GM15510 (cell line): ENCODE measurements around the gene PTPA.

Source experiments
- POLR2A ChIP-seq: IDR thresholded peaks from 3 replicates; pipeline ENCODE4 v1.6.1; 2011; ENCODE audit warnings: borderline replicate concordance; ENCODE audit not compliant: insufficient read length; ENCODE audit errors: extremely low read depth

PTPA gene

DNA sequence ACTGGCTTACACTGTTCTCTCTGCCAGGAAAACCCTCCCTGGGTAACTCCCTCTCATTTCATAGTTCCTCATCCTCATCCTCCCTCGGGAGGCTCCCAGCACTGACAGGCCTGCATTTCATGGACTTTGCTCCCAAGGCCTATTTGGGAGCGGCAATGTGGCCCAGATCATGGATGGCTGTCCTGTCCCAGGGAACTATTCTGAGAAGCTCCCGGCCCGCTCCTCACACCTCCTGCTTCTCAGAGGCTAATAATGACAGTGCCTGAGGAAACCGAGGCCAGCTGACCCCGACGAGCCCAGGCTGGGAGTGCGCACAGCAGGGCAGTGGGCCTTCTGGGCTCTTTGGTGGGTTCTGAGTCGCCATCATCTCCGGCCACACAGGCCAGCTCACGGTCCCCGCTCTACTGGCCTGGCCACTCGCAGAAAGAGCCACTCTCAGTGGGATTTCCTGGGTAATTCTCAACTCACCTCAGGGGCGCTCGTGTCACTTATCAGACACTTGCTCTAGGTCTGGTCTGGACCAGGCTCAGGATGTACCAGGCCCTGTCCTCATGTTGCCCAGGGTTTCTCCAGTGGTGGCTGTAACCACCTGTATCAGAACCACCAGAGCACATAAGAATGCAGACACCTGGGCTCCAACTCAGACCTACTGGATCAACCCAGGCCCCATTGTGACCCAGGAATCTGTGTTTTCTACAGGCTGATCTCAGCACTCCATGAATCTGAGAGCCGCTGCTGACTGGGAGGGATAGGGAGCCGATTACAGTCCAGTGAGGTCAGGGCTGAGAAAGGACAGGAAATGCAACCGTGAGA is 32.3 kb upstream of the PTPA start:
- TF ChIP-seq POLR2A: no peak

GRCh38 chr9:129079829-129080228 is 31.4 kb upstream of the PTPA start:
- no peak for TF ChIP-seq POLR2A

GRCh38 chr9:129080298-129080600 is 31.0 kb upstream of the PTPA start:
- TF ChIP-seq POLR2A: no peak

- peak; percentile 78 for TF ChIP-seq POLR2A
Measured at GRCh38 chr9:129080601-129081387, 30.4 kb upstream of the PTPA start, which contains the start of gene DOLPP1. DOLPP1 (plus strand) TSS chr9:129081111; CDS start chr9:129081132, 21 bp downstream.

DNA sequence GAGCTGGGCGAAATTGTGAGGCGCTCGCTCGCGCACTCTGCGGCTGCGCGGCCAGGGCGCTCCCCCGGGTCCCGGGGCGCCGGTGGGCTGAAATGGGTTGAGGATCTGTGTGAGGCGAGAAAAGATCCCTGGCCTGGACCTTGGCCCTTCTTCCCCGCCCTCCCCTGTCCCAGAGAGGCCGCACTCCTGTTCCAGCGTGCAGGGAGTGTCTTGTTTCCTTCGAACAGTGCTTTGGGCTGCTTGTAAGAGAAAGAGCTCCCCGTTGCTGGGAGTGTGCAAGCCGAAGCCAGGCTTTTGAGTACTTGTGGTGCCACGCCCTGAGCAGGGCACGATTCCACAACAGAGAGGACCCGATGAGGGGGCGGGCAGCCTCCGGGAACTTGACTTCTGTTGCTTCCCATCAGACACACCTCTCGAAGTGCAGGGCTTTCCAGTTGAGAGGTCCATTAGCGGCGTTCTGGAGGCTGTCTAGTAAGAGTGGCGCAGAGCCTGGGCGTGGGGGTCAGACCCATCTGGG is 29.8 kb upstream of the PTPA start:
- peak; percentile 37 for TF ChIP-seq POLR2A

GRCh38 chr9:129084087-129084486 is 27.1 kb upstream of the PTPA start:
- TF ChIP-seq POLR2A: no peak

DNA sequence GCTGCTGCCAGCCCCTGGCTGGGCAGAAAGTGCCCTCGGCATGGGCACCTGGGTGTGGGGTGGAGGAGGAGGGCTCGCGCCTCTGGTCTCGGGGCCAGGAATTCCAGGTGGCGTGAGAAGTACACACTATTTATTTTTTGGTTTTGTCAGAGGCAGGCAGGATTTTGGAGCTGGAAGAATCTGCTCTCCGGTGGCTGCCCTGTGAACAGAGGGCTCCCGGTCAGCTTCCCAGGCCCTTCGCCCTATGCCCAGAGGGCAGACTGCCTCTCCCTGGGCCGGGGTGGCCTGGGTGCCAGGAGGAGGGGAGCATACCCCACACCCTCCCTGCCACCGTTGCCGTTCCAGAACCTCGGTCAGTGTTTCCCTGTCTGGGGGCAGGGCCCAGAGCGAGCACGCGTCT is 22.0 kb upstream of the PTPA start:
- TF ChIP-seq POLR2A: no peak

- no peak for TF ChIP-seq POLR2A
Measured at GRCh38 chr9:129093602-129094386, 17.4 kb upstream of the PTPA start.

DNA sequence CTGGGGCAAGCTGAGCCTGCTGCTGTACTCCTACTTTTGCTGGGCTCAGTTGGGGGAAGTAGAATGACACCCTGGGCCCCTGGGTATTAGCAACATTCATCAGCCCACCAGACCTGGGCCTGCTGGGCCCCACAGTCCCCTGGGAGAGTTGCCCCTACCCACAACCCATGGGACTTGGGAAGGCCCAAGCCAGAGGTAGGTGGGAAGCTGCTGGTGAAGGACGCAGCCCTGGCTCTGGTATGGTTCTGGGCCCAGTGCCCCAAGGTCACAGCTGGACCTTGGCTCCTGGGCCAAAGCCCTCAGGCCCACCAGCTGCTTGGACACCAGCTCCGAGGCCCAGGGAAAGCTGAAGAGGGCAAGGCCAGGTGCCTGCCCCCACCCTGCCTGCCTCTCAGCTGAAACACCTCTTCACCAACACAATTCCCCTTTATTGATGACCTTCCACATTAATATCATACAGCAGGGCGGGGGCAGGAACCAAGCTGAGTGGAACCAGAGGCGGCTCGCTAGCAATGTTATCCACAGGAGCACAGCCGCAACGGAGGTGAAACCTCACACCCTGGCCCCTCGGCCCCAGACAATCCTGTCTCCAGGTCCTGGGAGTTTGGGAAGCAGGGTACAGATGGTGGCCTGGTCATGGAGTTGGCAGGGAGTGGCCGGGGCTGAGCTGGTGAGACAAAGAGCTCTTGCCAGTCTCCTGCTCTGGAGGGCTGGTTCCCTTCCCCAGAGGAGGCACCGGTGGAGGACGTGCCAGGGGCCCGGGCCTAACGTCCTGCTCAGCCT is 16.6 kb upstream of the PTPA start:
- no peak for TF ChIP-seq POLR2A

DNA sequence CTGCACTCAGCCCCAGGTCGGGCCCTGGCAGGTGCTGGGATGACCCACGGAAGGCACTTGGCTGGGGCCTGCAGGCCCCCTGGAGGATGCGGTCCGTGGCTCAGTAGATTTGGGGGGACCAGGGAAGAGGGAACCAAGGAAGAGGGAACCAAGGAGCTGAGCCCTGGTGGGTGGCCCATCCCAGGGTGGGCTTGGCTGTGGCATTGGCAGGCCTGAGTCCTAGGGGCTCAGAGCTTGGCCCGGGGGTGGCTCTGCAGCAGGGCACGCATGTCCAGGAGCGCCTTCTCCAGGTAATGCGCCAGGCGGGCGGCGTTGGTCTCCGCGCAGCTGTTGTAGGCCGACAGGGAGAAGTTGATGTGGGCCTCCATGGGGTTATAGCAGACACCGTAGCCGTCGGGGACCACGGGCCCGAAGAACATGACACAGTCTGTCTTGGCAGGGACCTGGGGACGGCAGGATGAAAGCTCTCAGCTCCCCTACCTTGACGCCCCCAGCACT is 16.0 kb upstream of the PTPA start:
- no peak for TF ChIP-seq POLR2A

- no peak for TF ChIP-seq POLR2A
Measured at GRCh38 chr9:129095908-129096307, 15.3 kb upstream of the PTPA start.

DNA sequence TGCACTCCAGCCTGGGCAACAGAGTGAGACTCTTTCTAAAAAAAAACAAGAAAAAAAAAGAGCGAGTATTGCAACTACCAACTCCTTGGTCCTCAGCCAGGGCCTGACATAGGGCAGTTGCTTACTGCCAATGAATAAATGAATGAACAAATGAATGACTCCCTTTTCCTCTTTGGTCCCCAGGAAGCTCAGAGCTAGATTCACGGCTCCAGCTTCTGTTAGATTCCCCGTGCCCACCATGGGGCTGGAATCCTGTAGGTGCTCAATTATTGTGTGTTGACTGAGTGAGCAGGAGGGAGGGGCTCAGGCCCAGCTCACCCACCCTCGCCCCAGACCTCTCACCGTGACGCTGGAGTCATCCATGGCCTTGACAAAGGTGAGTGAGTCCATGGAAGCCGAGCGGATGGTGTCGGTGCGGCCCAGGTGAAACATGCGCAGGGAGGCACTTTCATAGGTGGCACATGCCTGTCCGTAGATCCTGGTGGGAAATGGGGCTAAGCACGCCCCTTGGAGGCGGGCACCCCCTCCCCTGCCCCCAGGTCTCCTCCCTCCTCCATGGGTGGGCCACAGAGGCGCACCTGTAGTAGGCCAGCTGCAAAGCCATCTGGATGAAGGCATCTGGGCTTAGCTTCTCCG is 13.4 kb upstream of the PTPA start:
- no peak for TF ChIP-seq POLR2A

DNA sequence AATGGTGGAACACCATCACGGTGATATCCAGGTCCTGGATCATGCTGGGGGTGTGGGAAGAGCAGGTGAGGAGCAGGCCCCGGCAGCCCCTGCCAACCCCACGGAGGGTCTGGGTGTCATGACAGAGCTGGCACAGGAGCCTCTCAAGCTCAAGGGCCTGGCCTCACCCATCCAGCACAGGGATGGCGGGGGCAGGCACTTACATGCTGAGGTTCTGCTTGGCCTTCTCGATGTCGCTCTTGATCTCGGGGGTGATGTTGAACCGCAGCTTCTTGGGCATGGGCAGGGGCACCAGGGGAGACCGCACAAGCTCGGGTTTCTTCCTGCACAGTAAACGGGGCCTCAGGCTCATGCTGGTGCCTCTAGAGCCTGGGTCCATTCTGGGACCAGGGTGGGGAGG is 12.9 kb upstream of the PTPA start:
- TF ChIP-seq POLR2A: no peak
